CD14-positive monocyte (primary cell): ENCODE results near the gene RALGAPA1. TPM values are rescaled to one million over a fixed set of nuclear protein-coding genes. Genes with fewer than 3 reads are reported as not detected.

Source experiments
- DNase-seq, 3 donors: peaks; one replicate each; pipeline ENCODE4 v3.0.0-alpha.2; 2011 to 2022
- H2AFZ ChIP-seq: 2 replicates; pipeline ENCODE4 v1.6.0; 2012; ENCODE audit warnings: mild to moderate bottlenecking, low read depth, low read length, inconsistent platforms; ENCODE audit not compliant: insufficient read depth, poor library complexity, severe bottlenecking
- H3K27ac ChIP-seq, 2 donors: 1 replicate in 1 of 2; 2 replicates in 1 of 2; pipeline ENCODE4 v1.5.1; 2012 to 2013; ENCODE audit warnings: low read length in 2 of 2, control low read depth in 1 of 2, inconsistent platforms in 1 of 2, low read depth in 1 of 2, mild to moderate bottlenecking in 1 of 2
- H3K27me3 ChIP-seq, 2 donors: one replicate each; pipeline versions ENCODE4 v1.6.0 to v1.6.1; 2011 to 2013; ENCODE audit warnings: low read length in 2 of 2; ENCODE audit not compliant: control insufficient read depth in 2 of 2, insufficient read depth in 2 of 2
- H3K36me3 ChIP-seq, 2 donors: replicated peaks in 1 of 2; 1 replicate in 1 of 2; 2 replicates in 1 of 2; pipeline versions ENCODE4 v1.5.1 to v1.6.1; 2012 to 2013; ENCODE audit warnings: low read length in 2 of 2, control low read depth in 1 of 2, inconsistent platforms in 1 of 2, mild to moderate bottlenecking in 1 of 2; ENCODE audit not compliant: insufficient read depth in 2 of 2, control insufficient read depth in 1 of 2
- H3K4me1 ChIP-seq, 2 donors: 1 replicate in 1 of 2; 2 replicates in 1 of 2; pipeline versions ENCODE4 v1.5.1 to v1.6.1; 2012 to 2013; ENCODE audit warnings: low read length in 2 of 2, control low read depth in 1 of 2, inconsistent platforms in 1 of 2, mild to moderate bottlenecking in 1 of 2, moderate library complexity in 1 of 2; ENCODE audit not compliant: insufficient read depth in 2 of 2, control insufficient read depth in 1 of 2
- H3K4me2 ChIP-seq: replicated peaks from 2 replicates; pipeline ENCODE3; 2012; ENCODE audit warnings: low read length, moderate library complexity, mild to moderate bottlenecking; ENCODE audit not compliant: poor library complexity, severe bottlenecking; ENCODE audit errors: extremely low read depth
- H3K4me3 ChIP-seq, 3 experiments: fragments of 200-600 bp in 1 of 3; sonication (generic) in 1 of 3; replicated peaks in 1 of 3; 1 replicate in 2 of 3; 2 replicates in 1 of 3; pipeline ENCODE4 v1.5.1; 2011 to 2013; ENCODE audit warnings: low read length in 3 of 3, mild to moderate bottlenecking in 3 of 3, control low read depth in 2 of 3, low read depth in 2 of 3, inconsistent platforms in 1 of 3, moderate library complexity in 1 of 3
- H3K79me2 ChIP-seq: 2 replicates; pipeline ENCODE4 v1.6.0; 2012; ENCODE audit warnings: mild to moderate bottlenecking, control low read depth, inconsistent platforms, low read length, moderate library complexity; ENCODE audit not compliant: insufficient read depth
- H3K9ac ChIP-seq: 2 replicates; pipeline ENCODE4 v1.6.0; 2017; ENCODE audit warnings: low read length, mild to moderate bottlenecking; ENCODE audit not compliant: insufficient read depth, poor library complexity, severe bottlenecking
- H3K9me3 ChIP-seq, 2 donors: replicated peaks in 1 of 2; 1 replicate in 1 of 2; 2 replicates in 1 of 2; pipeline versions ENCODE4 v1.5.1 to v1.6.1; 2012 to 2013; ENCODE audit warnings: low read length in 2 of 2, control low read depth in 1 of 2; ENCODE audit not compliant: control insufficient read depth in 1 of 2, insufficient read depth in 1 of 2
- H4K20me1 ChIP-seq: 2 replicates; pipeline ENCODE4 v1.6.0; 2012; ENCODE audit warnings: mild to moderate bottlenecking, low read length, control low read depth, moderate library complexity; ENCODE audit not compliant: insufficient read depth
- H3K27ac Mint-ChIP-seq, 7 donors: one replicate each; pipeline ENCODE4 v1.8.0; 2020; ENCODE audit warnings: mild to moderate bottlenecking in 7 of 7, mixed read lengths in 7 of 7, moderate library complexity in 6 of 7, inconsistent platforms in 2 of 7
- H3K27me3 Mint-ChIP-seq, 3 donors: one replicate each; pipeline ENCODE4 v1.8.0; 2021 to 2022; ENCODE audit warnings: low read depth in 3 of 3, mild to moderate bottlenecking in 3 of 3, mixed read lengths in 3 of 3, moderate library complexity in 3 of 3, inconsistent platforms in 1 of 3
- H3K36me3 Mint-ChIP-seq, 2 donors: one replicate each; pipeline ENCODE4 v1.8.0; 2020; ENCODE audit warnings: mixed read lengths in 2 of 2, inconsistent platforms in 1 of 2, mild to moderate bottlenecking in 1 of 2
- H3K4me1 Mint-ChIP-seq: one replicate; pipeline ENCODE4 v1.8.0; 2020; ENCODE audit warnings: mild to moderate bottlenecking, mixed read lengths
- H3K4me3 Mint-ChIP-seq, 2 donors: one replicate each; pipeline ENCODE4 v1.8.0; 2020; ENCODE audit warnings: mild to moderate bottlenecking in 2 of 2, mixed read lengths in 2 of 2, moderate library complexity in 1 of 2
- H3K9me3 Mint-ChIP-seq, 7 donors: one replicate each; pipeline ENCODE4 v1.8.0; 2020 to 2022; ENCODE audit warnings: mixed read lengths in 7 of 7, mild to moderate bottlenecking in 6 of 7, moderate library complexity in 6 of 7, inconsistent platforms in 2 of 7
- CTCF ChIP-seq: fragments of 200-600 bp; IDR thresholded peaks from one replicate; pipeline ENCODE4 v1.8.0; 2022; ENCODE audit warnings: antibody characterized with exemption, mild to moderate bottlenecking
- WGBS: methylation state at CpG from one replicate; pipeline ENCODE4 v1.1.5; 2013; ENCODE audit warnings: missing lambda C conversion rate; ENCODE audit not compliant: insufficient coverage; 5-methylcytosine and 5-hydroxymethylcytosine counted together
- intact Hi-C, 2 donors: fragments of 100-400 bp; cut with micrococcal nuclease; formaldehyde crosslinking; loops; one replicate each; pipeline versions ENCODE4 v1.15.0 to v1.15.1; 2023
- polyA plus RNA-seq, 3 donors: library from polyadenylated mRNA; depleted of rRNA in 1 of 3; unstranded in 2 of 3; stranded (reverse) in 1 of 3; fragments of 300-500 nt in 2 of 3; fragments of >200 nt in 1 of 3; fragmentation: Illumina TruSeq in 2 of 3; gene quantifications; 1 replicate in 2 of 3; 2 replicates in 1 of 3; pipeline ENCODE4 v1.2.3, GENCODE V29; 2012 to 2021

The RALGAPA1 gene
- polyA plus RNA-seq, 3 donors: 3.2 to 7.4 (median 4.1) TPM

- H3K4me2 ChIP-seq: no peak overlapping the region
- intact Hi-C loops: no loop called here
- peaks cover 0 to 7% (median 0%) of the 10 kb centered on the region in 7 donors for H3K9me3 Mint-ChIP-seq
- H3K27ac ChIP-seq: no peak overlapping the region
- H3K79me2 ChIP-seq: no peaks in the 10 kb centered on the region
- H3K4me1 ChIP-seq: no peaks in the 10 kb centered on the region
- H3K27me3 ChIP-seq: no peaks in the 10 kb centered on the region
- peaks cover 2% of the 10 kb centered on the region for H3K4me1 Mint-ChIP-seq
- DNase-seq: no peak
- 100% methylated on average over 2 of the region's 2 CpGs for WGBS
- no peak overlapping the region for H2AFZ ChIP-seq
- no peaks in the 10 kb centered on the region for H3K36me3 ChIP-seq
- TF ChIP-seq CTCF: no peak
- H3K4me3 Mint-ChIP-seq: no peak overlapping the region
- peaks cover 0 to 4% of the 10 kb centered on the region in 2 donors for H3K36me3 Mint-ChIP-seq
- no peak overlapping the region for H3K9ac ChIP-seq
- no peak overlapping the region for H3K27ac Mint-ChIP-seq
- peaks cover 6% of the 10 kb centered on the region for H4K20me1 ChIP-seq
- H3K4me3 ChIP-seq: no peak overlapping the region
- peaks cover 0 to 4% (median 0%) of the 10 kb centered on the region in 3 donors for H3K27me3 Mint-ChIP-seq
- peaks cover 0 to 6% of the 10 kb centered on the region in 2 donors for H3K9me3 ChIP-seq
Measured at GRCh38 chr14:35786856-35787255, 22.2 kb downstream of the RALGAPA1 start.

GRCh38 chr14:35783699-35784098 lies 25.4 kb downstream of the RALGAPA1 start:
- no peak for DNase-seq
- Histone ChIP-seq H3K4me3 (no peak overlapping the region), H3K9me3 (peaks cover 0 to 13% of the 10 kb centered on the region in 2 donors), H3K9ac (no peak overlapping the region), H3K79me2 (no peaks in the 10 kb centered on the region), H4K20me1 (peaks cover 6% of the 10 kb centered on the region), H3K27ac (no peak overlapping the region), H3K4me1 (no peaks in the 10 kb centered on the region), H3K4me2 (no peak overlapping the region), H3K27me3 (no peaks in the 10 kb centered on the region), H3K36me3 (no peaks in the 10 kb centered on the region), H2AFZ (no peak overlapping the region)
- Mint-ChIP-seq H3K4me3 (no peak overlapping the region), H3K36me3 (peaks cover 0 to 2% of the 10 kb centered on the region in 2 donors), H3K27me3 (peaks cover 0 to 4% (median 0%) of the 10 kb centered on the region in 3 donors), H3K9me3 (peaks cover 4 to 19% (median 10%) of the 10 kb centered on the region in 7 donors), H3K27ac (no peak overlapping the region), H3K4me1 (peaks cover 2% of the 10 kb centered on the region)
- WGBS: no CpG with 5 or more reads among the region's 1 CpG
- intact Hi-C loops: no loop called here
- no peak for TF ChIP-seq CTCF
